Mucosa of descending colon (tissue), 3 donors: ENCODE measurements around the gene PPM1N. TPM values are rescaled to one million over a fixed set of nuclear protein-coding genes. Genes with fewer than 3 reads are reported as not detected.

Experiments used
- ATAC-seq: fragments of 200-7000 bp; cut with Tn5 transposase; one replicate; pipeline ENCODE4 v1.9.1; 2020; ENCODE audit warnings: mild to moderate bottlenecking, moderate library complexity
- DNase-seq, 3 donors: peaks; one replicate each; pipeline ENCODE4 v3.0.0-alpha.2; 2020
- H3K36me3 ChIP-seq: fragments of 200-600 bp; one replicate; pipeline ENCODE4 v1.8.0; 2021; ENCODE audit warnings: low read depth, mild to moderate bottlenecking
- H3K4me1 ChIP-seq: fragments of 200-600 bp; one replicate; pipeline ENCODE4 v1.8.0; 2021; ENCODE audit warnings: low read depth, mild to moderate bottlenecking
- H3K4me3 ChIP-seq: fragments of 200-600 bp; one replicate; pipeline ENCODE4 v1.8.0; 2021; ENCODE audit warnings: mild to moderate bottlenecking
- H3K9me3 ChIP-seq: fragments of 200-600 bp; one replicate; pipeline ENCODE4 v1.8.0; 2021; ENCODE audit warnings: mild to moderate bottlenecking
- intact Hi-C, 2 donors: fragments of 100-400 bp; cut with DNase I in 1 of 2; cut with micrococcal nuclease in 1 of 2; formaldehyde crosslinking; loops; one replicate each; pipeline versions ENCODE4 v1.11.0 to v1.11.1; 2022; cut with DNase I, micrococcal nuclease
- total RNA-seq, 3 donors: library from RNA; stranded (reverse); fragmentation: NEBNext Ultra II Directional in 2 of 3; extraction: Animal tissue kit (Norgen Biotek cat#: 25700) in 2 of 3; gene quantifications; one replicate each; pipeline versions ENCODE4 v1.2.1 to v1.2.4, GENCODE V29; 2021 to 2023
- TF ChIP-seq, protein P1 (sequence below): fragments of 200-600 bp; IDR thresholded peaks from one replicate; pipeline ENCODE4 v1.8.0; 2022; ENCODE audit warnings: antibody characterized with exemption, mild to moderate bottlenecking
- donor health status: DM: no; HTN: no; CAD: no; lungs with moderate emphysema.
- donor health status: DM: no; HTN: no; CAD: no.
- donor health status: DM: no; HTN: yes; CAD: no.

Gene PPM1N
- total RNA-seq, 3 donors from 2014 or later: 0.43 to 1.3 (median 0.87) TPM

DNA sequence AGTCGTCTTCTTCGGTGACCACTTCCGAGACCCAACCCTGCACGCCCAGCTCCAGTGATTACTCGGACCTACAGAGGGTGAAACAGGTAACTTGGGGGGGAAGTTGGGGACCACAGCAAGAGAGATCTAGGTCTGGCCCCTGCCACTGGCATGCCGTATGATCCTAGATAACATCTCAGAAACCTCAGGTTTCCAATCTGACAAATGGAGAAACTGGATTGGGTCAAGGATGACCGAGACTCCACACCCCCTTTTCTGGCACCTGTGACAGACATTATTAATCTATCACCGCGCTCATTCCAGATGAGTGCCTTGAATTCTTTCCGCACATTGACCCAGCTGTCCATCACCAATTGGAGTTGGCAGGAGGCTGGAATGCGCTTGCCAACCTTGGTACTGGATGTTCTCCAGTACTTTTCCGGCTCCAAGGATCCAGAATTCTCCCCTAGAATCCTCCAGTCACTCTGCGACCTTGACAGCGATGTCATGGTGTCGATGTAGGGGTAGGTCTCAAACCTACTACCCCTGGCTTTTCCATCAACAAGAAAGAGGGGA is 26.4 kb downstream of the PPM1N start:
- Histone ChIP-seq H3K4me1 (peaks cover 32% of the 10 kb centered on the region), H3K9me3 (no peaks in the 10 kb centered on the region), H3K36me3 (peaks cover 18% of the 10 kb centered on the region), H3K4me3 (no peak overlapping the region)
- intact Hi-C loops: no loop called here
- TF ChIP-seq, protein P1, sequence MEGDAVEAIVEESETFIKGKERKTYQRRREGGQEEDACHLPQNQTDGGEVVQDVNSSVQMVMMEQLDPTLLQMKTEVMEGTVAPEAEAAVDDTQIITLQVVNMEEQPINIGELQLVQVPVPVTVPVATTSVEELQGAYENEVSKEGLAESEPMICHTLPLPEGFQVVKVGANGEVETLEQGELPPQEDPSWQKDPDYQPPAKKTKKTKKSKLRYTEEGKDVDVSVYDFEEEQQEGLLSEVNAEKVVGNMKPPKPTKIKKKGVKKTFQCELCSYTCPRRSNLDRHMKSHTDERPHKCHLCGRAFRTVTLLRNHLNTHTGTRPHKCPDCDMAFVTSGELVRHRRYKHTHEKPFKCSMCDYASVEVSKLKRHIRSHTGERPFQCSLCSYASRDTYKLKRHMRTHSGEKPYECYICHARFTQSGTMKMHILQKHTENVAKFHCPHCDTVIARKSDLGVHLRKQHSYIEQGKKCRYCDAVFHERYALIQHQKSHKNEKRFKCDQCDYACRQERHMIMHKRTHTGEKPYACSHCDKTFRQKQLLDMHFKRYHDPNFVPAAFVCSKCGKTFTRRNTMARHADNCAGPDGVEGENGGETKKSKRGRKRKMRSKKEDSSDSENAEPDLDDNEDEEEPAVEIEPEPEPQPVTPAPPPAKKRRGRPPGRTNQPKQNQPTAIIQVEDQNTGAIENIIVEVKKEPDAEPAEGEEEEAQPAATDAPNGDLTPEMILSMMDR: no peak
- ATAC-seq (no peak), DNase-seq (peak in 2 of 3 donors; percentile 25 to 41)

DNA sequence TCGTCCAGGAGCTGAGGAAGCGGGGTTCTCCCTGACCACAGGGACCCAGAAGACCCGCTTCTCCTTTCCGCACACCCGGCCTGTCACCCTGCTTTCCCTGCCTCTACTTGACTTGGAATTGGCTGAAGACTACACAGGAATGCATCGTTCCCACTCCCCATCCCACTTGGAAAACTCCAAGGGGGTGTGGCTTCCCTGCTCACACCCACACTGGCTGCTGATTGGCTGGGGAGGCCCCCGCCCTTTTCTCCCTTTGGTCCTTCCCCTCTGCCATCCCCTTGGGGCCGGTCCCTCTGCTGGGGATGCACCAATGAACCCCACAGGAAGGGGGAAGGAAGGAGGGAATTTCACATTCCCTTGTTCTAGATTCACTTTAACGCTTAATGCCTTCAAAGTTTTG is 27.9 kb downstream of the PPM1N start:
- H3K9me3 ChIP-seq: peaks cover 2% of the 10 kb centered on the region
- TF ChIP-seq, protein P1: no peak
- peak; percentile 57 for ATAC-seq
- H3K36me3 ChIP-seq: peaks cover 12% of the 10 kb centered on the region
- no peak overlapping the region for H3K4me3 ChIP-seq
- intact Hi-C loops: no loop called here
- peak; percentile 70 to 78 (median 74) for DNase-seq
- peaks cover 22% of the 10 kb centered on the region for H3K4me1 ChIP-seq

DNA sequence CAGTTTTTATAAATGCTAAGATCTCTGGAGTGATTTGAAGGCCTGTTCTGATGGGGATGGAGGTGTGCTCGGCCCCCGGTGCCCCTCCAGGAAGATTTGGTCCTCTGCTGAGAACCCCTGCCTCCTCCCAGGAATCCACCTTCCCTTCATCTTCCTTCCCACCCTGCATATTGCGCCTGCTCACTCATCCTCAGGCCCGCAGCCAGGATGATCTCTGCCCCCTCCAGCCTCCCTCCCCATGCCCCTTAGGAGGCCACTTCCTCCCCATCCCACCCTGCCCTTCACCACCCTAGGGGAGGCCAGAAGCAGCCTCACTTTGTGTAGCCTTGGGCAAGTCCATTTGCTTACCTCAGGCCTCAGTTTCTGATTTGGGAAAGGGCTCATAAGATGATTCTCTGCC is 28.7 kb downstream of the PPM1N start:
- DNase-seq (peak in 1 of 3 donors; percentile 18), ATAC-seq (no peak)
- Histone ChIP-seq H3K4me3 (no peak overlapping the region), H3K4me1 (peaks cover 14% of the 10 kb centered on the region), H3K9me3 (peaks cover 4% of the 10 kb centered on the region), H3K36me3 (peaks cover 12% of the 10 kb centered on the region)
- TF ChIP-seq, protein P1: no peak
- intact Hi-C loops: no loop called here

DNA sequence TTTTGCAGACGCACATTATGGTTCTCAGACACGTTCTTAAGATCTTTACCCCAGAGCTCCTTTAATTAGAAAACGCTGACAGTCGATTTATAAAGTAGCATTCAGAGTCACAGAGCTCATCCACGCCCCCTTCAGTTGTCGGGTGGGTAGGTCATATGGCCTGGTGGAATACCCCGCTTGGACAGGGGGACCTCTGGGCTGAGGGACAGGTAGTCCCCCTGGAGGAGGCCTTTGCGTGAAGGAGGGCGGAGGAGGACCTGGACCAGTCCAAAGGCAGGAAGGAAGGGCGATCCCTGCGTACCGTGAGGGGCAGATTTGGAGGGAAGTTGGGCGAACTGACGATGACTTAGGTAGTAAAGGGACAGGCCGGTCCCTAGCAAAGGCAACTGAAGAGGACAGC is 29.5 kb downstream of the PPM1N start:
- peak in 1 of 3 donors; percentile 45 for DNase-seq
- Histone ChIP-seq H3K4me3 (no peak overlapping the region), H3K9me3 (peaks cover 4% of the 10 kb centered on the region), H3K4me1 (peaks cover 14% of the 10 kb centered on the region), H3K36me3 (peaks cover 7% of the 10 kb centered on the region)
- no peak for ATAC-seq
- TF ChIP-seq, protein P1: no peak
- intact Hi-C loops: no loop called here

DNA sequence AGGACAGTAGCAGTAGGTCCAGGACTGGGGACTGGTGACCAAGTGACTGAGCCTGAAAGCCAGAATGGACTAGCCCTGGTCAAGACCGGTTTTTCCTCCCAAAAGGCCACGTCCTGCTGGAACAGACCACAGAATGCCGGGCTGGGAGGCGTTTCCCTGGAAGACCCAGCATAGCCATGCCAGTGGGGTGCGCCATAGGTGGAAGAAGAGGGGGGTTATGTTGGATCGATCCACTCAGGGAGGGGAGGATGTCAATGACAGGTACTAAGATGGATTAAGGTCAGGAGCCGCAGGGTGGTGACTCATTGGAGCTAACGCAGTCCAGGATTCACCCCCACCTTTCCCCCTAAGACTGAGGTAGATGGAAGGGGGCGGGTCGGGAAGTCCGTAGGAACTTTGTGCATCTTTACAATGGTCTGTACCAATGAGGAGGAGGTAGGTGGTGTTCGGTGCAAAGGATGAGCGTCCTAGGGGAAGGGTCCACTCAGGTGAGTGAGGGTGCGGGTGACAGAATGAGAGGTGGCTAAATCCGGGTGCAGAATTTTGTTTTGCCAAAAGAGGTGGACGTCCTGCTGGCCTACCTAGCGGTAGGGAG is 30.0 kb downstream of the PPM1N start:
- ATAC-seq (peak; percentile 39), DNase-seq (peak in 2 of 3 donors; percentile 53 to 55)
- H3K36me3 ChIP-seq: peaks cover 6% of the 10 kb centered on the region
- peaks cover 4% of the 10 kb centered on the region for H3K9me3 ChIP-seq
- no peak overlapping the region for H3K4me3 ChIP-seq
- H3K4me1 ChIP-seq: peaks cover 14% of the 10 kb centered on the region
- intact Hi-C loops: no loop called here
- TF ChIP-seq, protein P1: no peak
